Right forelimb (tissue), 1 donor: ENCODE data around the gene KRTAP29-1.
A peak's percentile ranks its signal among the peaks of the same experiment; 100 is the strongest.

ENCODE experiments used
- DNase-seq: peaks from one replicate; pipeline ENCODE4 v3.0.0-alpha.2; 2018

The KRTAP29-1 gene

DNA sequence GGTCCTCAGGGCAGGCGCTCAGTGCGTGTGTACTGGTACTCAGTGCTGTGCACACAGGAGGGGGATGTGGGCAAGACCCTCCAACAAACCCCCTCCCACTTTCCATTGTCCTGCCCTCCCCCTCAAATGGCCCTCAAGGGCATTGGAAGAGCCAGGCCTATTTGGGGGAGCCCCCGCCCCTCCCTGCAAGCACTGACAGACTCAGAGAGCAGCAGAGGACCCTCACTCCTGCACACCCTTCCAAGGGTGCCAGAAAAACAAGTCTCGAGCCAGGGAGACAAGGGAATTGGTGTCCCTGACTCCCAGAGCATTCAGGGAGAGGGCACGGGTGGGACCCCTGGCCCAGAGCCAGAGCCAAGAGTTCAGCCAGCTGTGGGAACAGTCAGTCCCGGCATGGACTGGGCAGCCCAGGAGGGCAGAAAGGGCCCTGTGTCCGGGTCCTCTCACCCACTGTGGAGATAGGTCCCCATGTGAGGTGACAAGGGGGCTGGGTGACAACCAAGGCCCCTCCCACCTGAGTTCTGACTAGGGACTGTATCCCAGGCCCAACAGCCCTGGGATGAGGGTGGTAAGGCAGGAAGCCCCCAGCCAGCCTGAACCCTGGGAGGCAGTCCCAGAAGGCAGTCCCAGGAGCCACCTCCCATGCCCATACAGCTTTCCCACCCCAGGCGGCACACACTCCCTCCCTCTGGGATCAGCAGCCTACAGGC is 24.9 kb upstream of the KRTAP29-1 start:
- no peak for DNase-seq

DNA sequence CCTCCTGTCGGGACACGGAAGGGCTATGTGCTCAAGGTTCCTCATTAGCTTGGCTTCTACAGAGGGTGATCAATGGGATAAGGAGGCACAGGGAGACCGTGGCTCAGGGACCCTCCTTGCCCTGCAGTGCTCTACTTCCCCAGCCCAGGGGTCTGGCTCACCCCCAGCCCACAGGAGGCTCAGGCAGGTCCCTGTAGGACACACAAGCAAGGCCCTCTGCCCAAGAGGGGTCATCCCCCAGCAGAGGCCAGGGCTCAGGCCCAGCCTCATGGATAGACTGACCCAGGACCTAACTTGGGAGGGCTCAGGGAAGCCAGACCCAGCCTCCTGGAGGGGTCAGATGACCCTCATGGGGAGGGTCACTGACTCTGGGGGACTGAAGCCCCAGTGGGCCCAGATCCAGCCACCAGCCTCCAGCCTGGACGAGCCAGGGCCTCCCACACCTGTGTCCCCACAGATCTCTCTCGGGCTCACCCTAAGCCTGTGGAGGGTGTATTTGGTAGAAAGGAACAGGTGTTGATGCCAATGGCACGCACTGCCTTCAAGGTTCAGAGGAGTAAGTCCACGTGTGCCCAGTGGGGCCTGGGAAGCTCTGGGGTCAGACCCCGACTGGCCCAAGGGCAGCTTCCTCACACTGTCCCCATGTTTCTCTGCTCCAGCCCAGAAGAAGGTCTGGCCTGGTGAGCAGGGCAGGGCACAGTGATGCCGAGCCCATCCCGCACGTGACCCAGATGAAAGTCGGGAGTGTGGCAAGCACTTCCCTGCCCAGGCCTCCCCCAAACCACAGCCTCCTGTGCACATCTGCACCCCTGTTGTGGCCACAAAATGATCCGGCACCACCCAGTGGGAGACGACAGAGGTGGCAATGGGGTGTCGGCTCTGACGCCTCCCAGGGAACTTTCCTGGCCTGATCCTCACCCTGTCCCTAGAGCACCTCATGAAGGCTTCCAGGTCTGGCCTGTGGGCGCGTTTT is 23.8 kb upstream of the KRTAP29-1 start:
- no peak for DNase-seq

- no peak for DNase-seq
These were observed 23.0 kb upstream of the KRTAP29-1 start for GRCh38 chr17:41325611-41326010.

GRCh38 chr17:41325126-41325525 is 22.5 kb upstream of the KRTAP29-1 start:
- DNase-seq: no peak

DNA sequence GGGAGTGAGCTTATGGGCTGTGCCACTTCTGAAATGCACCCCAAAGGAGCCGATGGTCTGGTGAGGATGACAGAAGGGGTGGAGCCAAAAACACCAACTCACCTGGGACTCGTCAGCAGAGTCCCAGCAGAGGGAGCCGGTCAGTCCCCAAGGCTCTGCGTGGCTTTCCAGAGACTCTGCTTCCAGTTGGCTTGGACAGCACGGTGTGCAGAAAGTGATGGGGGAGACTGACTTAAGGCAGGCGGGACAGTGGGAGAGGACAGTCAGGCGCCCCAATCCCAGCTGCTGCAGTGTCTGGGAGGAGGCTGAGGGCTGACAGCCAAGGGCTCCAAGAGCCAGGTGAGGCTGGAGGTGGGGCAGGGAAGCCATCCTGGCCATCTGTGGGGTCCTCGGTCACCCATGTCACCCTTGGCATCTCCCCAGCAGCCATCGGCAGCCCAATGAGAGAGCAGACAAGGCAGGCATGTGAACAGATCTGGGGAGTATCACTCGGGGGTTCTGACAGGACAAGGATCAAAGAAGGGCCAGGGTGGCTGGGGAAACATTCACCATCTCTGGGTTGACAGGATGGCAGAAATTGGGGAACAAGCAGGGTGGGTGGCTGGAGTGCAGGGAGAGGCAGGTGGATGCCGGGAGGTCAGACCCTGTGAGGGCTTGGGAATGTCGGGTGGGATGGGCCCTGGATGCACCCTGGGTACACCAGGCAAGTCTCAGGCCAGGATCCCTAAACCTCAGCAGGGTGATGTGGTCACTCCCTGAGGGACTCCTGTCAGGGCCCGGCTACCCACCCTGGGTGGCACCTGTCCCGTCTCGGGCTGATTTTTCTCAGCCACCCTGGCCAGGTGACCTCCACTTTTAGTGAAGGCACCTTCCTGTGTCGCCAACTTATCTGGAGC is 21.8 kb upstream of the KRTAP29-1 start:
- no peak for DNase-seq

GRCh38 chr17:41322903-41323895 is 20.5 kb upstream of the KRTAP29-1 start:
- no peak for DNase-seq

DNA sequence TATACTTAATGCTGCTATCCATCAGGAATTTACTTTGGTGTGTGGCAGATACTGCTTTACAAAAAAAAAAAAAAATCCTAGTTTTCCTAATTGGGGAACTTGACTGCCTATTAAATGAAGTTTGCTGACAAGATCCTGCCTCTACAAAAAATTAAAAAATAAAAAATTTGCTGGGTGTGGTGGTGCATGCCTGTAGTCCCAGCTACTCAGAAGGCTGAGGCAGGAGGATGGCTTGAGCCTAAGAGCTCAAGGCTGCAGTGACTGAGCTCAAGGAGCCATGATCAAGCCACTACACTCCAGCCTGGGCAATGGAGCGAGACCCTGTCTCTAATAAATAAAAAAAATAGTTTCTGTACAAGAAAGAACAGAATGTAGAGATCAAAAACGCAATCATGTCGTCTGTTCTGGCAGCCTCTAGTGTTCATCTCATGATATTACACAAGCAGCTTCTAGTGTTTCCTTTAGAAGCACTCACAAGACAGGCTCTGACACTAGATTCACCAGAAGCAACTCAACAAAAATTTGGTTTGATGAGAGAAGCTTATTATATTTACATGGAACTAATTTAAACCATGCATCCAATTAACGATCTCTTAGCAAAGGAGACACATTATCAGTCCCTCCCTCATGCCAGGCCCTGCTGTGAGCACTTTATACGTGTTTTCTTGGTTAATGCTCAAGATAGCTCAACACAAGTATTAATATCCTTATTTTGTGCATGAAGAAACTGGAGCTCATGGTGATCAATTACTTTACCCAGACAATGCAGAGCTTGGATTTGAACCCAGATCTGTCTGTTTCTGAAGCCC is 19.6 kb upstream of the KRTAP29-1 start:
- no peak for DNase-seq

DNA sequence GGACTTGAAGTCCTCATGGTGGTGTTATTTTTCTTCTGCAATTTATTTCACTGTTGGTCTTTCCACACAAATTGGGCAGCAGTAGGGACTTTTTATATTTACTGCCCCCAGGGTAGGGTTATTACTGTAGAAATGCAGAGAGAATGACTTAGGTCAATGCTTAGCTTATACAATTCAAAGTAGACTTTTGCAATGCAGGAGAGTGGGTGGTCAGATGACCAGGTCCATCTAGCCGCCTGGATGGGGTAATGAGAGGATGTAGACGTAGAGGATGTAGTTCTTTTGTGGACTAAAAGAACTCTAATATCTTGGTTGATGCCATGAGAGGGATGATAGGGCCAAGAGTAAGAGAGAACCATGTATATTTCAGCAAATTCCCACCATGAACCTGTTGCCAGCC is 15.6 kb upstream of the KRTAP29-1 start:
- DNase-seq: no peak

DNA sequence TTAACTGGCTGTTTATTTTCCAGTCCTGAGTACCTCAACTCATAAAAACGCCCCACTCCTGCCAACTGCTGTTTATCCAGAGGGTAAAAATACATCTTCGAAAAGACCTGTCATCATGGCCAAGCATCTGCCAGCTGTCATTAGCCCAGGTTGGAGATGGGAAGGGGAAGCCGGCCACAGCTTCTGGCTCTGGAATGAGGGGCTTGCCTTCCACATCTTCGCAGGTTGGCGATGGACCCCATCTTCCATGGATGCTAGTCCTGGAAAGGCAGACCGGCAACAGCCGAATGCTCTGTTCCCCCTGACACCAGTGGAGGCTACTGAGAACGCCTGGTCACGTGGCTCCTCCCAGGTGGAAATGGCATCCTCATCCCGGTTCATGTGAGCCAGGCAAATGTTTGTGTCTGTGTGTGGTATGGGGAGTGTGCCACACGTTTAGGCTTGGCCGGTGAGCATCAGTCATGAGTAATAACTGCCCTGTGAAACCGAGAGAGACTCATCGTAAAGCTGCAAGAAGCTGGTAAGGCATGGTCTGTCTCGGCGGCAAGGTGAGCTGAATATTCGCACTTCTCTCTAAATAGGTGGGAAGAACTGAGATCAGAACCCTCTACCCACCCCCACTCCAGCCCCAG is 13.3 kb upstream of the KRTAP29-1 start:
- DNase-seq: no peak

DNA sequence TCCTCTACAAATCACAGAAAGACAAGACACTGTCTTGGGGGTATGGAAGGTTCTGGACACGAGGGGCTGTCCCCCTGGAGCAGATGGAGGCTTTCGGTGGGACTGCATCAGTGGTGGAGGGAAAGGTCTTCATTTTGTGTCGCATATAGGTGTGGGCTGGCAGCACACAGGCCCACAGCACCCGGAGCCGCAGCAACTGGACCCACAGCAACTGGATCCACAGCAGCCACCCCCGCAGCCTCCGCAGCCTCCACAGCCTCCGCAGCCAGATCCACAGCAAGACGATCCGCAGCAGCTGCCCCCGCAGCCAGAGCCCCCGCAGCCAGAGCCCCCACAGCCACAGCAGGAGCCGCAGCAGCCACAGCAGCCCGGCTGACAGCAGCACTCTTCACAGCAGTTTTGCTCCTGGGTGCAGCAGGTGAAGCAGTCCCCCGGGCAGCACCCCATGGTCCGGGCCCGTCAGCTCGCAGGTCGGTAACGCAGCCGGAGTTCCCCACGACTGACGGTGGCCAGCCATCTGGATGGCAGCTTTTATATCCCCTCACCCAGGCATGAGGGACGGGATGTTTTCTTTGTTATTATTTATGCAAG is 12.6 kb upstream of the KRTAP29-1 start, which contains the start of gene KRTAP17-1:
Gene KRTAP17-1 (minus strand): TSS at position 507 of the 591 bp plus-strand sequence. CDS start 60 bp downstream, at position 447.
- no peak for DNase-seq

DNA sequence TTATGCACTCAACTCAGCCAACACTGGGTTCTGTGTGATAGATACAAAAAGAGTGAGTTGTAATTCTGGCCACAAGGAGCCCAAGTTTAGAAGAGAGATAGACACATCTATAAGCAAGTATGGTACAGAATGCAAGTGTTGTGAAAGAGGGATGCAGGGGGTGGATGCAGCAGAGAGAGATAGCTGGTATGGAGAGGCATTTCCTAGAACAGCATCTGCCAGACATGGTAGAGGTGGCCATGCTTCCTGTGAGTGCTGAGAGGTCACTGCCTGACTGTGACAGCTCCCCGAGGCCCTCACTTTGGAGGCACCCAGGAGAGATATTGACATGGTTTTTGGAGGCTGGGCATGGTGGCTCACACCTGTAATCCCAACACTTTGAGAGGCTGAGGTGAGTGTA is 8.5 kb upstream of the KRTAP29-1 start:
- no peak for DNase-seq

DNA sequence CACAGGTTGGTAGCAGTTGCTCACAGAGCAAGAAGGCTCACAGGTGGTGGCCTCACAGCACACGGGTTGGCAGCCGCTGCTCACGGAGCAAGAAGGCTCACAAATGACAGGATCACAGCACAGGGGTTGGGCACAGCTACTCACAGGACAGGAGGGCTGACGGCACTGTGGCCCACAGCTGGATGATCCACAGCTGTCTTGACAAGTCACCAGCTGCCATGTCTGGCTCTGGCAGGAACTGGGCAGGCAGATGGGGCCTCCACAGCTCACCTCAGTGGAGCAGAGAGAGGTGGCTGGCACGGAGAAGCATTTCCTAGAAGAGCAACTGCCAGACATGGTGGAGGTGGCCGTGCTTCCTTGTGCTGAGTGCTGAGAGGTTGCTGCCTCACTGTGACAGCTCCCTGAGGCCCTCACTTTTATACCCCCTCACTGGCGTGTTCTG is 6.3 kb upstream of the KRTAP29-1 start, which contains the start of gene KRTAP16-1:
Gene KRTAP16-1 (minus strand): TSS at position 392 of the 442 bp plus-strand sequence. CDS start 56 bp downstream, at position 336.
- no peak for DNase-seq

DNA sequence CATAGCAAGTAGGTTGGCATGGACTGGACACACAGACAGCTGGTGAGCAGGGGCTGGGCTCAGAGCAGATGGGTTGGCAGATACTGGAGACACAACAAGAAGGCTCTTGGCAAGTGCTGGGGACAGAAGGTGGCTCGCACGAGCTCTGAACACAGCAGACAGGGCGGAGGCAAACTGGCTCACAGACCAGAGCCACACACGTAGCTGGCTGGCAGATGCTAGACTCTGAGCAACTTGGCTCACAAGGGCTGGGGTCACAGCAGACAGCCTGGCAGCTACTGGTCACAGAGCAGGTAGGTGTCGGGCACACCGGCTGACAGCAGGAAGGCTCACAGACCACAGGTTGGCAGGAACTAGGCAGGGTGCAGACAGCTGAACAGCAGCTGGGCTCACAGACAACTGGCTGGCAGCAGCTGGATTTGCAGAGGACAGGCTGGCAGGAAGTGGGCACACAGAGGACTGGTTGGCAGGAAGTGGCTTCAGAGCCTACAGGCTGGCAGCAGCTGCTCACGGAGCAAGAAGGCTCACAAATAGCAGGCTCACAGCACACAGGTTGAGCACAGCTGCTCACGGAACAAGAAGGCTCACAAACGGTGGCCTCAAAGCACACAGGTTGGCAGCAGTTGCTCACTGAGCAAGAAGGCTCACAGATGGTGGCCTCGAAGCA is 5.7 kb upstream of the KRTAP29-1 start:
- DNase-seq: peak; percentile 72

- no peak for DNase-seq
These were observed 5.0 kb upstream of the KRTAP29-1 start for GRCh38 chr17:41307647-41308046.

GRCh38 chr17:41304091-41304490 is 1.4 kb upstream of the KRTAP29-1 start:
- no peak for DNase-seq

- no peak for DNase-seq
These were observed 330 bp upstream of the KRTAP29-1 start for GRCh38 chr17:41302981-41303380.

DNA sequence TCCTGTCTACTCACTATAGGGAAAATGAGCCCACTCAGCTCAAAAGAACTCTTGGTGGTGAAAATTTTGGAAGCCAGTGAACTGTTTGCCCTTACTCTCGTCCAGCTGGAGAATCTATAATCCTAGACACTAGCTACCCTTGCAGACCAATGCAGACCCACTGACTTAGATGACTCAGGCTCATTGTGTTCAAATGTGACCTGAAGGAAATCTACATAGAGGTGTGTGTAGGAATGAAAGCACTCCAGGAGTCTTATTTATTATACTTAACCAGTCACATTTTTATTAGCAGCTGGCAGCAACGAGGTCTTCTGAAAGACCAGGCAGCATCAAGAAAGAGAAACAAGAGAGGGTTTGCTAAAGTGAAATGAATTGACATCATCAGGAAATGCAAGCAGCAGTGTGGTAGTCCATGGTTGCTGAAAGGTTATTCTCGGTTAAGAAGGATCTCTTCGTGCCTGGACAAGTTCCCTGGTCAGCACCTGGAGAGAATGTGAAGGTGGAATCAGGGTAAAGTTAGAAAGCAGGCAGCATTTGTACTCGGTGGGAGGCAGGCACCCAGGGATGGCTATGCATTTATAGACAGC is 1.4 kb downstream of the KRTAP29-1 start:
- no peak for DNase-seq

- no peak for DNase-seq
These were observed 4.1 kb downstream of the KRTAP29-1 start for GRCh38 chr17:41298458-41299135.
